Smooth muscle cell (in vitro differentiated cells): ENCODE measurements around the gene CAMTA1. TPM values are rescaled to one million over a fixed set of nuclear protein-coding genes. Genes with fewer than 3 reads are reported as not detected.

ENCODE experiments used
- DNase-seq: peaks from one replicate; lab custom pipeline; 2025; ENCODE audit not compliant: unreplicated experiment; lab: John Stamatoyannopoulos, UW
- H2AFZ ChIP-seq: fragments of 200-600 bp; sonication (generic); 2 replicates; pipeline ENCODE4 v1.6.0; 2016; ENCODE audit warnings: antibody characterized with exemption, low read depth, mild to moderate bottlenecking
- H3F3A ChIP-seq: fragments of 200-600 bp; sonication (generic); 2 replicates; pipeline ENCODE4 v1.6.0; 2017; ENCODE audit warnings: antibody characterized with exemption, low read depth
- H3K27ac ChIP-seq: fragments of 200-600 bp; sonication (generic); 2 replicates; pipeline ENCODE4 v1.5.1; 2016; ENCODE audit warnings: low read depth, mild to moderate bottlenecking
- H3K27me3 ChIP-seq: fragments of 200-600 bp; sonication (generic); 2 replicates; pipeline ENCODE4 v1.6.1; 2016; ENCODE audit warnings: low read depth, mild to moderate bottlenecking
- H3K36me3 ChIP-seq: fragments of 200-600 bp; sonication (generic); 2 replicates; pipeline ENCODE4 v1.5.1; 2016; ENCODE audit warnings: low read depth
- H3K4me1 ChIP-seq: fragments of 200-600 bp; sonication (generic); 2 replicates; pipeline ENCODE4 v1.5.1; 2016; ENCODE audit warnings: low read depth
- H3K4me2 ChIP-seq: fragments of 200-600 bp; sonication (generic); 2 replicates; pipeline ENCODE4 v1.6.0; 2016; ENCODE audit warnings: mild to moderate bottlenecking
- H3K4me3 ChIP-seq: fragments of 200-600 bp; sonication (generic); 2 replicates; pipeline ENCODE4 v1.5.1; 2016; ENCODE audit warnings: mild to moderate bottlenecking
- H3K79me2 ChIP-seq: fragments of 200-600 bp; sonication (generic); 2 replicates; pipeline ENCODE4 v1.6.0; 2016; ENCODE audit warnings: low read depth, mild to moderate bottlenecking
- H3K9ac ChIP-seq: fragments of 200-600 bp; sonication (generic); 2 replicates; pipeline ENCODE4 v1.6.0; 2016; ENCODE audit warnings: low read depth
- H3K9me3 ChIP-seq: fragments of 200-600 bp; sonication (generic); replicated peaks from 2 replicates; pipeline ENCODE4 v1.5.1; 2016; ENCODE audit warnings: low read depth
- H4K20me1 ChIP-seq: fragments of 200-600 bp; sonication (generic); 2 replicates; pipeline ENCODE4 v1.6.0; 2016; ENCODE audit warnings: low read depth
- CTCF ChIP-seq: fragments of 200-600 bp; sonication (generic); IDR thresholded peaks from 2 replicates; pipeline ENCODE4 v1.5.1; 2017; ENCODE audit warnings: borderline replicate concordance, mild to moderate bottlenecking, antibody characterized with exemption; ENCODE audit not compliant: insufficient read depth, poor library complexity, severe bottlenecking
- WGBS: methylation state at CpG from one replicate; pipeline ENCODE4 v1.1.7; 2016; ENCODE audit warnings: low lambda C conversion rate; 5-methylcytosine and 5-hydroxymethylcytosine counted together
- polyA plus RNA-seq: library from polyadenylated mRNA; unstranded; fragments of >200 nt; fragmentation: Nextera tagmentation; extraction: Ambion mirVana; gene quantifications from 2 replicates; pipeline ENCODE4 v1.2.1, GENCODE V29; 2016
- total RNA-seq: library from RNA; depleted of rRNA; stranded (reverse); fragments of >200 nt; gene quantifications from 2 replicates; pipeline ENCODE4 v1.2.3, GENCODE V29; 2014

CAMTA1 gene
- total and polyA plus RNA-seq, 2 experiments from 2014 or later = 139 to 145 TPM

- Histone ChIP-seq H3K9me3 (no peaks in the 10 kb centered on the region), H3K4me2 (no peak overlapping the region), H3K4me1 (no peaks in the 10 kb centered on the region), H3K36me3 (no peaks in the 10 kb centered on the region), H3K27ac (no peak overlapping the region), H3K9ac (no peak overlapping the region), H4K20me1 (no peaks in the 10 kb centered on the region), H3K4me3 (no peak overlapping the region), H3K79me2 (no peaks in the 10 kb centered on the region), H3K27me3 (no peaks in the 10 kb centered on the region), H2AFZ (no peak overlapping the region), H3F3A (no peaks in the 10 kb centered on the region)
- 94% methylated on average over 21 of the region's 21 CpGs for WGBS
- no peak for TF ChIP-seq CTCF
- DNase-seq = no peak
Measured at GRCh38 chr1:7437608-7438395, 652.5 kb downstream of the CAMTA1 start.

GRCh38 chr1:7438396-7438785, 653.1 kb downstream of the CAMTA1 start:
- H3K9me3 ChIP-seq = no peaks in the 10 kb centered on the region
- no peaks in the 10 kb centered on the region for H3F3A ChIP-seq
- H3K27ac ChIP-seq = no peak overlapping the region
- H3K4me3 ChIP-seq = no peak overlapping the region
- no peak for TF ChIP-seq CTCF
- no peaks in the 10 kb centered on the region for H3K36me3 ChIP-seq
- no peaks in the 10 kb centered on the region for H4K20me1 ChIP-seq
- H3K4me1 ChIP-seq = no peaks in the 10 kb centered on the region
- no peak overlapping the region for H3K4me2 ChIP-seq
- no peak overlapping the region for H2AFZ ChIP-seq
- no peaks in the 10 kb centered on the region for H3K79me2 ChIP-seq
- no peaks in the 10 kb centered on the region for H3K27me3 ChIP-seq
- 82% methylated on average over 7 of the region's 7 CpGs for WGBS
- DNase-seq = no peak
- H3K9ac ChIP-seq = no peak overlapping the region

GRCh38 chr1:7438921-7439655, 653.8 kb downstream of the CAMTA1 start:
- no peak overlapping the region for H3K9ac ChIP-seq
- H3K4me1 ChIP-seq = no peaks in the 10 kb centered on the region
- H3K4me2 ChIP-seq = no peak overlapping the region
- H3K4me3 ChIP-seq = no peak overlapping the region
- H3K9me3 ChIP-seq = no peaks in the 10 kb centered on the region
- no peaks in the 10 kb centered on the region for H3K36me3 ChIP-seq
- no peaks in the 10 kb centered on the region for H3F3A ChIP-seq
- no peaks in the 10 kb centered on the region for H3K27me3 ChIP-seq
- H3K27ac ChIP-seq = no peak overlapping the region
- H2AFZ ChIP-seq = no peak overlapping the region
- H3K79me2 ChIP-seq = no peaks in the 10 kb centered on the region
- DNase-seq = no peak
- WGBS = 95% methylated on average over 22 of the region's 22 CpGs
- no peaks in the 10 kb centered on the region for H4K20me1 ChIP-seq
- TF ChIP-seq CTCF = no peak

GRCh38 chr1:7440154-7440553, 654.9 kb downstream of the CAMTA1 start:
- Histone ChIP-seq H3K27me3 (no peaks in the 10 kb centered on the region), H3F3A (no peaks in the 10 kb centered on the region), H3K9ac (no peak overlapping the region), H4K20me1 (no peaks in the 10 kb centered on the region), H3K9me3 (no peaks in the 10 kb centered on the region), H2AFZ (no peak overlapping the region), H3K27ac (no peak overlapping the region), H3K79me2 (no peaks in the 10 kb centered on the region), H3K4me2 (no peak overlapping the region), H3K4me1 (no peaks in the 10 kb centered on the region), H3K36me3 (no peaks in the 10 kb centered on the region), H3K4me3 (no peak overlapping the region)
- TF ChIP-seq CTCF = no peak
- 94% methylated on average over 13 of the region's 13 CpGs for WGBS
- no peak for DNase-seq
